G401 (cell line): Measurements from ENCODE around the gene NHLH1. TPM values are rescaled to one million over a fixed set of nuclear protein-coding genes. Genes with fewer than 3 reads are reported as not detected.
A peak's percentile ranks its signal among the peaks of the same experiment; 100 is the strongest.
"Not testable (repeated sequence)": the region's sequence is repeated elsewhere in the genome, so short reads cannot be mapped to it uniquely, and the experiment has no call there.

ENCODE experiments used
- DNase-seq: peaks from one replicate; pipeline ENCODE4 v3.0.0-alpha.2; 2015; ENCODE audit warnings: low spot score
- in situ Hi-C: cut with HindIII; loops from 2 replicates; pipeline ENCODE4 v1.10.0; 2016; ENCODE audit warnings: low sequenced_read_pairs, mixed read lengths
- total RNA-seq: library from RNA; depleted of rRNA; stranded (reverse); fragments of >200 nt; shearing (Covaris generic); gene quantifications from 2 replicates; pipeline ENCODE4 v1.2.3, GENCODE V29; 2014

NHLH1 gene
- total RNA-seq, 1 experiment from 2014 or later, result not detected

DNA sequence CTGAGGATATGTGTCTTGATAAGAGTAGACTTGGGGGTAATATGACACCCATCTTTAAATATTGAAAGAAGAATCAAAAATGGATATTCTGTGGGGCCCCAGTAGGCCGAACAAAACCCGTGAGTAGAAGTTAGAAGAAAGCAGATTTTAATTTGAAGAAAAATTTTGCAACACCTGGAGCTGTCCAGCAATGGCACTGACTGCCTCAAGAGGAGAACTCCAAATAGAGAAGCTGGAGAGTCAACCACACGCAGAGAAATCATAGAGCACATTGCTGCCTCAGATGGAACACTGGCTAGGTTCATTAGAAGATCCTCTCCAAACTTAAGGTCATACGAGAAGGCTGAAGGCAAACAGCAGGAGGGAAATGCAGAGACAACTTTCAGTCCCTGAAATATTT is 6.8 kb downstream of the NHLH1 start:
- in situ Hi-C loops, result no loop called here
- no peak for DNase-seq

DNA sequence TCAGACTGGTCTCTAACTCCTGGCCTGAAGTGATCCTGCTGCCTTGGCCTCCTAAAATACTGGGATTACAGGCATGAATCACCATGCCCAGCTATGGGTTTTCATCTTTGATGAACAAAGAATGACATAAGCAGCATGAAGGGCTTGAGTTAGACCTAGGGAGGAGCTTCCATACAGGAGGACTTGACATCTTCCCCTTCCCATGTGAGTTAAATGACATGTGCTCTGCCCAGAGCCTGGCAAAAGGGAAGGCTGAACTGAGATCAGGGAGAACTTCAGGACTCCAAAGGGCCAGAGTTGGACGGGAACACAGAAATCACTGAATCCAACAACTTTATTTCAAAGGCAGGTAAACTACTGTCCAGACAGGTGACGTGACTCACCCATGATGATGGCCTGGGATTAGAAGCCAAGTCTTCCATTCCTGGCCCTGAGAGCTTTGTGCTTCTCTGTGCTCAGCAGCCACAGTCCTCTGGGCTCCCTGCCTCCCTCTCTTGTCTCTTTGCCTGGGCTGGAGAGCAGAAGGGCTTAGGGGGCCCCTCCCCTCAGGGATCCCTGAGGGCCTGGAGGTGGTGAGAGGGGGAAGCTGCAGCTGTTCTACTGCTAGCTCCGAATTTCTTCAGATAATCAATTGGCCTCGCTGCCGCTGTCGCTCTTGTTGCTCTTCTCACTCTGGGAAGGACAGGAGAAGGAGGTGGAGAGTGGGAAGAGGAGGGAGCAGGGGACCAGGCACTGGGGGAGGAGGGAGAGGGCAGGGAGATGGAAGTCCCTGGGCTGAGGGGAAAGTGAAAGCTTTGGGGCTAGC is 7.6 kb downstream of the NHLH1 start:
- no peak for DNase-seq
- in situ Hi-C loops, result no loop called here

DNA sequence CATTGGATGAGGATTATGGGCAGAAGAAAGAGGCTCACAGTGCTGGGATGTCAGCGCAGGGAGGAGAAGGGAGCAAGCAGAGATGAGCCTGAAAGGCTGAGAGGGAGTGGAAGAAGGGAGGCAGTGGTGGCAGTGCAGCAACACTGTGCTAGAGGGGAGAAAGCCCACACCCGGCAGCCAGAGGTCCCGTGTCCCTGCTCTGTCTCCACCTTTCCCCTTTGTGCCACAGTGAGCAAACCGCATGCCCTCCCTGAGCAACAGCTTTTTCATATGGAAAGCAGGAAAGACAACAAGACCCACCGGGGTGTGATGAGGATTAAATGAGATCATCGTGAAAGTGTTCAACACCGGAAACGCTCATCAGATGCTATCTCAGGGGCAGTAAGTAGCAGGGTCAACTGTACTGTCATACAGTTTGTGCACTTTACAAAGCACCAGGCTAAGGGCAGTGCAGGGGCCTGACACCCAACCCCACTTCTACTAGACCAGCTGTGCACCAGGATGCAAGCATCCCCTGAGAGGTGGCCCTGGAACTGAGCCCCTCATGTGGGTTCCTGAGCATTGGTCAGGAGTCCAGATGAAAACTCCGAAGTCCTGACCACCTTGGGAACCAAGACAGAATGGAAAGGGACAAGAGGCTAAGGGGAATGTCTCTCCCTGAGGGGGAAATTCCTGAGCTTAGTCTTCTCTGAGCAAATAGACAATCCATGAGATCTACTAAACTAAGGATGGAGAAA is 9.1 kb downstream of the NHLH1 start:
- DNase-seq, result peak; percentile 42
- in situ Hi-C loops, result no loop called here

DNA sequence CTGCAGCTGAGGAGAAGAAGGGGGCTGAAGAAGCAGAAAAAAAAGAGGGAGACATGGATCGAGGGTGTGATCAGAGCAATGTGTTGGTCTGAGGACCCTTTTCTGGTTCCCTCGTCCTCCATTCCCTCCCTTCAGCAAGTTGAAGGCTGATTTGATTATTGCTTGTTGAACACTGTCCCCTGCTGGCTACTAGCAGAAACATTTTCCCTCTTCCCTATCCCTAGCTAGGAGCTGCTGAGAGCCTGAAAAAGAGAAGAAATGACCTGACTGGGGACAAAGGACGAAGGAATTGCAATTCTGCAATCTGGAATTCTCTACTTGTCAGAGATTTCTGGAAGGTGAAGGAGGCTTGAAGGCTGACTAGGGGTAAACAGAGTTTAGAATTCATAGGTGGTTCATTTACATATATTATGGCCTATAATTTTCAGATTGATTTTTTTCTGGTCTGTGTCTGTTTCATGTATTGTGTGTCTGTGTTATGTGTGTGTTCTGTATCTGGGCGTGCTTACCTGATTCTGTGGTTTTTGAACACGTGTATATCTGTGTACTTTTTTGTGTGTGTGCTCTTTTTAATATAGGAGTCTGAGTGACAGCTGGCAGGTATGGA is 9.8 kb downstream of the NHLH1 start:
- in situ Hi-C loops, result no loop called here
- peak; percentile 91 for DNase-seq

DNA sequence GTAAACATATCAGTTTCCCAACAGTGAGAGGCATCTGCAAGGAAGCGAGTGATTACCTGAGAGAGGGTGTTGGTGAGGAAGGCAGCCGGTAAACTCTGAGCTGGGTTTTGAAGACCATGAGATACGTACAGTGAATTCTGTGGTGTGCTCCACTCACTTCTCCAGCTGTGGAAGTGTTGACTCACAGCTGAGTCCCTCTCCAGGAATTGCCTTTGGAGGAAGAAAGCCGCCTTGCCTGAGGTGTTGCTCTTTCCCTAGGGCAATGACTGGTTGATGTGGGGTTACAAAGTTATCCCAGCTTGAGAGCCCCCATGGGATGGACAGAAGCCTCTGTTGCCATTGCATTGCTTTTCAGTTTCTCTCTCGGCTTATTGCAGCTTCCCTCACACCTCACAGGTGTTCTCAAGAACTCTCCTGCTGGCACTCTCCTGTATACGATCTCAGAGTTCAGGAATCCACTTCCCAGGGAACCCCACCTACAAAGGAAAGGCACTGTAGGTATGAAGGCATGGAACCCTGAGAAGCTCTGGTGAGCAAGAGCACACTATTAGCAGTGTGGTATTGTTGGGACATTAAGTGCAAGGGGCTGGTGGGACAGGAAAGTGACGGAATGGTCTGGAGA is 10.8 kb downstream of the NHLH1 start:
- no peak for DNase-seq
- in situ Hi-C loops, result no loop called here

DNA sequence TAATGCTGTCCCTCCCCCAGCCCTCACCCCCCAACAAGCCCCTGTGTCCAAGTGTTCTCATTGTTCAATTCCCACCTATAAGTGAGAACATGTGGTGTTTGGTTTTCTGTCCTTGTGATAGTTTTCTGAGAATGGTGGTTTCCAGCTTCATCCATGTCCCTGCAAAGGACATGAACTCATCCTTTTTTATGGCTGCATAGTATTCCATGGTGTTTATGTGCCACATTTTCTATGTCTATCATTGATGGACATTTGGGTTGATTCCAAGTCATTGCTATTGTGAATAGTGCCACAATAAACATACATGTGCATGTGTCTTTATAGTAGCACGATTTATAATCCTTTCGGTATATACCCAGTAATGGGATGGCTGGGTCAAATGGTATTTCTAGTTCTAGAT is 17.9 kb downstream of the NHLH1 start:
- in situ Hi-C loops, DNase-seq: not testable (repeated sequence)

DNA sequence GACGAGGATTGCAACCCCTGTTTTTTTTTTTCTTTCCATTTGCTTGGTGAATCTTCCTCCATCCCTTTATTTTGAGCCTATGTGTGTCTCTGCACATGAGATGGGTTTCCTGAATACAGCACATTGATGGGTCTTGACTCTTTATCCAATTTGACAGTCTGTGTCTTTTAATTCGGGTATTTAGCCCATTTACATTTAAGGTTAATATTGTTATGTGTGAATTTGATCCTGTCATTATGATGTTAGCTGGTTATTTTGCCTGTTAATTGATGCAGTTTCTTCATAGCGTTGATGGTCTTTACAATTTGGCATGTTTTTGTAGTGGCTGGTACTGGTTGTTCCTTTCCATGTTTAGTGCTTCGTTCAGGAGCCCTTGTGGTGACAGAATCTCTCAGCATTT is 21.5 kb downstream of the NHLH1 start:
- DNase-seq, in situ Hi-C loops: not testable (repeated sequence)

DNA sequence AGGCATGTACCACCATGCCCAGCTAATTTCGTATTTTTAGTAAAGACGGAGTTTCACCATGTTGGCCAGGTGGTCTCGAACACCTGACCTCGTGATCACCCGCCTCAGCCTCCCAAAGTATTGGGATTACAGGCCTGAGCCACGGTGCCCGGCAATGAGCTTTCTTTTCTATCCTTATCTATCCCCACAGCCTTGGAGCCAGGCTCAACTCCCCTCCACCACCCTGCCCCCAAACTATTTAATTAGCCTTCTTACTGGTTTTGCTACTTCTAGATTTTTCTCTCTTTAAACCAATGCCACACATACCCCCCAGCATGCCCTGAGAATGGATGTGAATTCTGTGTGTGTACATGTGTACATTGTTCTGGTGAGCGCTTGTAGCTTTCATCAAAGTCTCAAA is 27.8 kb downstream of the NHLH1 start:
- in situ Hi-C loops, result loop anchor here (5.0 kb wide), 1 partner anchor 42 kb away; no protein-coding TSS in a partner anchor
- DNase-seq, result no peak

DNA sequence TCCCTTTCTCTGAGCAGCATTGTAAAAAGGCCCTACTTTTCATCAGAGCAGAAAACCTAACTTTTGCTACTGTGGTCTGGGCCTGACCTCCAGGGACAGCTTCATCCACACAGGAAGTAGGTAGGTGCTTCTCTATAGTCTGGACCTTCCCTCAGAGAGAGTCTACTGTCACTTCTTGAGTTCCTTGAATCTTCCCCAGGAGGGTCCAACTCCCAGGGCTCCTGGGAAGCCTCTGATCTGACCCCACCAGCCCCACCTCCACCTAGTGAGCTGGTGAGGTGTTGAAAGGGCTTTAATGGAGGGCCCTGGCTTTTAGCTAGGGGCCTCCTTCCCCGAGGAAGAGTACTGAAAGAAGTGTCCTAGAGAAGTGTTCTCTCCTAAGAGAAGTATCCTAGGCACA is 30.8 kb downstream of the NHLH1 start:
- in situ Hi-C loops, result loop anchor here (5.0 kb wide), 1 partner anchor 45 kb away; no protein-coding TSS in a partner anchor
- no peak for DNase-seq

DNA sequence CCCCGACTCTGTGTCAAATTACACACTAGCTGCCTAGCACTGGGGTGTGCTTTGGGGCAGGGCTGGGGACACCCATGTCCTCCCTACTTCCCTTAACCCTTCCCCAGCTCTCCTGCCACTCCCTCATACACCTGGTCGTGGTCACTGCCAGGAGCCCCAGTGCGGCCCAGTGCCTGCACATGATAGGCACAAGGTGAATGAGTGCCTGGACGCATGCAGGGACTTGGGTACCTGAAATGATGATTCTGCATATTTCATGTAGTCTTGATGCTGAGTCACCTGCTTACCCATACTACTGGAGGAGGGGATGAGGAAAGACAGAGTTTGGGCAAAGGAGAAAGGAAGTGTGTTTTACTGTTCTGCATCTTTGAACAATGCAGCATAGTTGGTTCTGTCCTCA is 32.0 kb downstream of the NHLH1 start:
- no peak for DNase-seq
- in situ Hi-C loops, result loop anchor here (5.0 kb wide), 1 partner anchor 47 kb away; no protein-coding TSS in a partner anchor

DNA sequence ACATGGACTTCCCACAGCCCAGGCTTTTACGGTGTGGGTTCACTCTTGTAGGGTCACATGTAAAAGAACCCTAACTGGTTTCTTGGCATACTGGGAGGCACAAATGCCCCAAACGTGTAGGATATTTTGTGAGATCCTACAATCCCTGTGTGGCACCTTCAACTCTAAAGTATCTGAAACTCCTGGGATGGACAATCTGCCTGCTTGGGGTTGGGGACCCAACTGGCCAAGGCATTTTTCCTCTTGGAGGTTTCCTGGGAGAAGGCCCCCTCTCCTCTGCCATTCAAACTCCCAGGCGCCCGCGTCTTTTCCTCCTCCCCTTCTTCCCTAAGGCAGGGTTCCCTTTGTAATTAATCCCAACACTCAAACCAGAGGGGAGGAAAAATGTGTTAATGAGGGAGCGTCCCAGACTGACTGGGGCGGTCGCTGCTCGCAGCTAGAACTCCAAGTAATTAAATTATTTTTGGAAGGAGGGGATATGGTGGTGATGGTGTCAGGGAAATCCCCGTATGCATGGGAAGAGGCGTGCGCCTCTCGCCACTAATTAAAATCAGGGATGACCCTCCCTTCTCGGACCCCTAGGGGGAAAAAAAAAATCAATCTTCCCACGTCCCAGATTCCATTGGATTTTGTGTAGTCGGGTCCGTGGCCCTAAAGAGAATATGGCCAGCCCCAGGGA is 32.8 kb downstream of the NHLH1 start:
- in situ Hi-C loops, result loop anchor here (5.0 kb wide), 1 partner anchor 47 kb away; no protein-coding TSS in a partner anchor
- no peak for DNase-seq

DNA sequence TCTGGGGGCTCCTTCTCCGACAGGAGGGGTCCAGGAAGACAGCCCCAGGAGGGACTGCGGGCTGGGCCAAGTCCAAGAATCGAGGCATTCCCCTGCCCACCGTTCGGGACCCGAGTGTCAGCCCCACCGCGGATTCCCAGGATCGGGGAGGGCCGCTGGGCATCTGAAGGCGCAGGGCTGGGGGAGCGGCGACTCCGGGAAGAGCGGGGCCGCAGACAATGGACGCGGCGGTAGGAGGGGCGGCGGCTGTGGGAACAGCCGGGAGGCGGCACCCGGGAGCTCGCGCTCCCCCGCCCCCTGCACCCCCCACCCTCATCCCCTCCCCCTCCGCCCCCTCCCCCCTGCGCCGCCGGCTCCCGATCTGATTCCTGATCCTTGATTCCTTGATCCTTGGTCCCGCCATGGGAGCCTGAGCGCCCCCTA is 33.4 kb downstream of the NHLH1 start, which contains the start of gene VANGL2:
Gene VANGL2, plus strand, starts transcription at position 342 of the 423 bp plus-strand sequence. CDS start 15,274 bp downstream, outside the sequence.
- in situ Hi-C loops, result no loop called here
- DNase-seq, result peak; percentile 82

DNA sequence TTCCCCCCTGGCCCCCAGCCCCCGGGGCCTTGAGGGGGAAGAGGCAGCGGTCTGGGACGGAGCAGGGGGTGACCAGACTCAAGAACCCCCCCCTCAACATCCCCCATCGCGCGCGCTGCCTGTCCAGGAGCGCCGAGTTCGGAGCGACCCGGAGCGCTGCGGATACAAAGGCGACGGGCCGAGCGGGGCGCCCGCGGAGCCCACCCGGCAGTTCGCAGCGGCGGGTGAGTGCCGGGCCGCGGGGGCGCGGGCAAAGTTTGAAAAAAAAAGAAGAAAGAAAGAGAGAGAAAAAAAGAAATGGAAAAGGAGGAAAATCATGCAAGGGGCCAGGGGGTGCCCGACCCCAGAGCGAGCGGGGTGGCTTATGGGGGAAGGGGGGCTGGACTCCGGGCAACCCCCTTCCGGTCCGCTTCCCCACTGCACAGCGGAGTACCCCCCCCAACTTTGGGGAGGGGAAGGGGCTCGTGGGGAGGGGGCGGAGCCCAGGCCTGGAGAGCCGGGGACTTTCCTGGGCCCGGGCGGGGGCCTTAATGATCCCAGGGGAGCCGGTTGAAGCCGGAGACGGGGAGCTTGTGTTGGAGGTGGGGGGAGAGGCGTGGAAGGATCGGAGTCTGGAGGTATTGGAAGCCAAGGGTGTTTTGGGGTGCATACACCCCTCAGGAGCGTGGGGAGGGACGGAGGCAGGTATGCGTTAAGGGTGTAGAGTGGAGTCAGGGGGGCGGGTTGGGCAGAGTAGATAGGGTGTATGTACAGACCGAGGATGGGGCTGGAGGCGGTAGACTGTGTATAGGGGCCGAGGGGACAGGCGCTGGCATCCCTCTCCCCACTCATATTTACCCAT is 34.0 kb downstream of the NHLH1 start:
- in situ Hi-C loops, result no loop called here
- no peak for DNase-seq

DNA sequence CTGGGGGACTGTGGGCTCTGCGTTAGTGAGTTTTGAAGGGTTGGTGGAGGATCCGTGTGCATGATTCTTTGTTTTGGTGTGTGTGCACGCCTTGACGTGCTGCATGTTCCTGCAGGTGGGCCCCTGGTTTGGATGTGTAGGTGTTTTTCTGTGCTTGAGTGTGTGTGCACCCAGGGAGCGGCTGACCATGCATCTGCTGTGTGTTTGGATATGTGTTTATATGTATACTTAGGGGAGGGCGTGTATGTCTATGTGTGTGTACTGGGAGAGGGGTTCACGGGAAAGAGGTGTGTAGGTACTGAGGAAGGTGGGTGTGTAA is 34.6 kb downstream of the NHLH1 start:
- in situ Hi-C loops, result no loop called here
- peak; percentile 51 for DNase-seq

DNA sequence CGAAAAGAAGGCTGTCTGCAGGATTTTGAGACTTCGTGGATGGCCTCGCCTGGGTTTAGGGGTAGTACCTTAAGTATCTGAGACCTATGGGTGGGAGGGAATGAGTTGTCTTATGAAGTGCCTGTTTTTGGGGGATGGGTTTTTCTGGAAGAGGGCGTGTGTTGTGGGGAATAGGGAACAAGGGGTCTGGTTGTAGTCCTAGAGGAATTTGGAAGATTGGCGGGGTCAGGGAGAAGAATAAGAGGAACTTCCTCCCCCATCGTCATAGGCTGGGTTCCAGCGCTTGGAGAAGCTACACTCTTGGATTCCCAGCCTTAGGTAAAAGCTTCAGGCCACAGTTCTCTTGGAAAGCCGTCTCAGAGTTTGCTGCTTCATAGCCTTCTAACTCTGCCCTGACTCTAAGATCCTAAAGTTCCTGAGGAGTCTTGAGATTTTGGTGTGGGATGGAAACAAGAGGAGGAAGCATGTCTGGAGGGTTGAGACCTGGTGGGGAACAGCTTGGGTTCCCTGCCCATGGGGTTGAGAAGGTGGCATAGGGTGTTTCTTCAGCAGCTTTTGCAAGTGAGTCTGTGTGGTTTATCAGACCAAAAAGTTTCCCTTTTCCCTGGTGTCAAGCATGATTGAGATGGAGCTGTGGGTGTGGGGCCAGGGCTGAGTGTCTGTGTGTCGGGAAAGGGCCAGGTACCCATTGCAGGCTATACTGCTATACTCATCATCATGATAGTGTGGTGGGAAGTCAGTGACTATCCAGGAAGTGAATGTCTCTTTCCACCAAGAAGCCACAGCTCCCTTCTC is 35.3 kb downstream of the NHLH1 start:
- in situ Hi-C loops, result no loop called here
- peak; percentile 44 for DNase-seq

DNA sequence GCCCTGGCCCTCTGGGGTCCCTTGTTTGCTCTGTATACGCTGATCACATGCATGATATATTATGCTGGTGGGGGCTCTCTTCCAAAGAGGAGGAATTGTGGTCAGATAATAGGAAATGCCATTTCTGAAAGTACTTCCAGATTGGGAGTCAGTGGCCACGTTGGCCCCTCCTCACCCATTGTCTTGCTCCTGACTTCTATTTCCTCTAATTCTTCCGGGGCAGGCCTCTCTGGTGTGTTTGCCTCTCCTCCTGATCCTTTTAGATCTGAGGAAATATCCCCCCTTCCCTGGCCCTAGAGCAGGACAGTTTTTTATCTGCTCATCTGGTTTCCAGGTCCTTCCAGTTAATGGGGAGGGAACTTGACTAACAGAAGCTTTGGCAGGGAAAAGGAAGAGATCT is 36.4 kb downstream of the NHLH1 start:
- DNase-seq, result no peak
- in situ Hi-C loops, result no loop called here

DNA sequence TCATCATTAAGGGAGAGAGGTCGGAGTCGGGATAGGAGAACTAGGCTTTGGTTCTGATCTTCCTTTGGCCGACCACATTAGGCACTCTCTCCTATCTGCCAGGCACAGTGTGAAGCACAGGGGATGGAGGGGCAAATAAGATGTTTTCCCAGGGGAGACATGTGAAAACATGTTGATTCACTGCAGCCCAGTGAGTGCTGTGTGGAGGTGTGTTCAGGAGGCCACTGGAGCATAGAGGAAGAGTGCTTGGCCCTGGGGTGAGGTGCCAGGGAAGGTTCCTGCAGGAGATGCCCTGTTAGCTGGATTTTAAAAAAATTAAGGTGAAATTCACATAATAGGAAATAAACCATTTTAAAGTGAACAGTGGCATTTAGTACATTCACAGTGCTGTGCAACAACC is 37.2 kb downstream of the NHLH1 start:
- in situ Hi-C loops, result no loop called here
- no peak for DNase-seq
